ENCODE data around the gene SSX5. TPM values are rescaled to one million over a fixed set of nuclear protein-coding genes. Genes with fewer than 3 reads are reported as not detected.
"Not testable (repeated sequence)": the region's sequence is repeated elsewhere in the genome, so short reads cannot be mapped to it uniquely, and the experiment has no call there.

The SSX5 gene, protein sequence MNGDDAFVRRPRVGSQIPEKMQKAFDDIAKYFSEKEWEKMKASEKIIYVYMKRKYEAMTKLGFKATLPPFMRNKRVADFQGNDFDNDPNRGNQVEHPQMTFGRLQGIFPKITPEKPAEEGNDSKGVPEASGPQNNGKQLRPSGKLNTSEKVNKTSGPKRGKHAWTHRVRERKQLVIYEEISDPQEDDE
- total RNA-seq: not detected

DNA sequence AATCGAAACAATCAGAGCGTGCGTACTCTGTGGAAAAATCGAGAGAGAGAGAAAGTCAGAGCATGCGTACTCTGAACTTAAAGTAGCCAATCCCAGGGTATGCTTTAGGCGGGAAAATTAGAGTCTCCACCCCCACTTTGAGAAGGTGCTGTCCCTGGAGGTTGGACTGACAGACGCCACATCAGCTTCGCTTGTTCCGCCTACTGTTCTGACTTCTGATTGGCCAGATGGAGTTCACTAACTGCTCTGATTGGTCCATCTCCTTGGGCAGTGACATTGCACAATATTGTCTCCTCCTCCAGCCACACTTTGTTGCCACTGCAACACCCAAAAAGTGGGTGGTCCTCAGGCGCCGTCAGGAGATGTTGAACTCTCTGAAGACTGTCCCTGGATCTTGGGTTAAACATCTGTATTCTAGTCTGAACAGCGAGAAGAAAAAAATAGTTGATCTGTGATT lies at the start of gene SSX5:
SSX5 (minus strand) TSS at position 51 of the 457 bp plus-strand sequence. CDS start 1,437 bp downstream, outside the sequence.
- no peak for TF ChIP-seq POLR2A (IDR thresholded peaks at IDR 0.05)
- no peak for TF ChIP-seq POLR2AphosphoS5 (IDR thresholded peaks at IDR 0.05)
- TF ChIP-seq, protein P1, sequence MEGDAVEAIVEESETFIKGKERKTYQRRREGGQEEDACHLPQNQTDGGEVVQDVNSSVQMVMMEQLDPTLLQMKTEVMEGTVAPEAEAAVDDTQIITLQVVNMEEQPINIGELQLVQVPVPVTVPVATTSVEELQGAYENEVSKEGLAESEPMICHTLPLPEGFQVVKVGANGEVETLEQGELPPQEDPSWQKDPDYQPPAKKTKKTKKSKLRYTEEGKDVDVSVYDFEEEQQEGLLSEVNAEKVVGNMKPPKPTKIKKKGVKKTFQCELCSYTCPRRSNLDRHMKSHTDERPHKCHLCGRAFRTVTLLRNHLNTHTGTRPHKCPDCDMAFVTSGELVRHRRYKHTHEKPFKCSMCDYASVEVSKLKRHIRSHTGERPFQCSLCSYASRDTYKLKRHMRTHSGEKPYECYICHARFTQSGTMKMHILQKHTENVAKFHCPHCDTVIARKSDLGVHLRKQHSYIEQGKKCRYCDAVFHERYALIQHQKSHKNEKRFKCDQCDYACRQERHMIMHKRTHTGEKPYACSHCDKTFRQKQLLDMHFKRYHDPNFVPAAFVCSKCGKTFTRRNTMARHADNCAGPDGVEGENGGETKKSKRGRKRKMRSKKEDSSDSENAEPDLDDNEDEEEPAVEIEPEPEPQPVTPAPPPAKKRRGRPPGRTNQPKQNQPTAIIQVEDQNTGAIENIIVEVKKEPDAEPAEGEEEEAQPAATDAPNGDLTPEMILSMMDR (IDR thresholded peaks at IDR 0.05): no peak

DNA sequence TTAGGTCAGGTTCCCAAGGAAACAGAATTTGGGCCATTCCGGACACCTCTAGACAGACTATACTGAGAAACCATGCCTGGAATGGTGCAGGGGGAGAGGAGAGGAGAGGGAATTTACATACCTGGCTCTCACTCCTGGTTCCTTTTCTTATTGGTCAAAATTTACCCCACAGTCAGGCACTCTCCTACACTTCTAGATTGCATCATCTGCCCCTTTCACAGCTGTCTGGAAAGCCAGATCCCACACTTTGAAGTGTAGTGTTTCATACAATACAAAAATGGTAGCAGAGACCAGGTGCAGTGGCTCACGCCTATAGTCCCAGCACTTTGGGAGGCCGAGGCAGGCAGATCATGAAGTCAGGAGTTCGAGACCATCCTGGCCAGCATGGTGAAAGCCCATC lies 27.6 kb upstream of the SSX5 start:
- H3K4me1 ChIP-seq; H3K27ac ChIP-seq; H3K4me3 ChIP-seq; intact Hi-C loops (cut with DNase I; ENCODE audit: low total_unique reads); H3K36me3 ChIP-seq; DNase-seq (ENCODE audit: low spot score in 2 of 2); H3K27me3 ChIP-seq: not testable (repeated sequence)
- peaks cover 0 to 15% of the 10 kb centered on the region in 2 donors for H3K9me3 ChIP-seq

More for the DNA sequence above, at the start of gene SSX5:
- no peak within 1 kb of the TSS for H3K4me3 ChIP-seq
- no peak within 1 kb of the TSS for H3K27ac ChIP-seq
- no peaks in the 10 kb centered on the region for H3K36me3 ChIP-seq
- H3K9me3 ChIP-seq: no peaks in the 10 kb centered on the region
- no peak for DNase-seq (ENCODE audit: low spot score in 2 of 2)
- H3K4me1 ChIP-seq: no peaks in the 10 kb centered on the region
- intact Hi-C loops (cut with DNase I; ENCODE audit: low total_unique reads): no loop called here
- H3K27me3 ChIP-seq: peaks cover 0 to 8% of the 10 kb centered on the region in 2 donors

DNA sequence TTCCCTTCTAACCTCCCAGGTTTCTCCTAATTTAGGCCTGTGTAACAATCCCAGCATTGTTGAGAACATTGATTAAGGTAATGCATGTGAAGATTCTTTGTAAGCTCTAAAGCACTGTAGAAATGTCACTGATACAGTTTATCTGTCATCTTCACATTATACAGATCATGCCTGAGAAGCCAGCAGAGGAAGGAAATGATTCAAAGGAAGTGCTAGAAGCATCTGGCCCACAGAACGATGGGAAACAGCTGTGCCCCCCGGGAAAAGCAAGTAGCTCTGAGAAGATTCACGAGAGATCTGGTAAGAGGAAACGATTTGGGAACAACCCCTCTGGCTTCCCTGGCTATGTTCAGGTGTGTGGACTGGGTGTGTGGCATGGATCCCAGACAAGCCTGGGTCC lies 17.7 kb upstream of the SSX5 start:
- H3K9me3 ChIP-seq; H3K27ac ChIP-seq; intact Hi-C loops (cut with DNase I; ENCODE audit: low total_unique reads); H3K4me1 ChIP-seq; DNase-seq (ENCODE audit: low spot score in 2 of 2); H3K4me3 ChIP-seq; H3K36me3 ChIP-seq: not testable (repeated sequence)
- H3K27me3 ChIP-seq: peaks cover 0 to 21% of the 10 kb centered on the region in 2 donors

DNA sequence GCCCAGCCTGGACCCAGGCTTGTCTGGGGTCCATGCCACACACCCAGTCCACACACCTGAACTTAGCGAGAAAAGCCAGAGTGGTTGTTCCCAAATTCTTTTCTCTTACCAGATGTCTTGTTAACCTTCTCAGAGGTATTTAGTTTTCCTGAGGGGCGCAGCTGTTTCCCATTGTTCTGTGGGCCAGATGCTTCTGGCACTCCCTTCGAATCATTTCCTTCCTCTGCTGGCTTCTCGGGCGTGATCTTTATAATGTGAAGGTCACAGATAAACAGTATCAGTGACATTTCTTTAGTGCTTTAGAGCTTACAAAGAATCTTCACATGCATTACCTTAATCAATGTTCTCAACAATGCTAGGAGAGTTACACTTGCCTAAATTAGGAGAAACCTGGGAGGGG lies 6.6 kb downstream of the SSX5 start:
- H3K9me3 ChIP-seq; DNase-seq (ENCODE audit: low spot score in 2 of 2); H3K36me3 ChIP-seq; H3K27ac ChIP-seq; H3K4me1 ChIP-seq; intact Hi-C loops (cut with DNase I; ENCODE audit: low total_unique reads); H3K4me3 ChIP-seq: not testable (repeated sequence)
- peaks cover 0 to 11% of the 10 kb centered on the region in 2 donors for H3K27me3 ChIP-seq

DNA sequence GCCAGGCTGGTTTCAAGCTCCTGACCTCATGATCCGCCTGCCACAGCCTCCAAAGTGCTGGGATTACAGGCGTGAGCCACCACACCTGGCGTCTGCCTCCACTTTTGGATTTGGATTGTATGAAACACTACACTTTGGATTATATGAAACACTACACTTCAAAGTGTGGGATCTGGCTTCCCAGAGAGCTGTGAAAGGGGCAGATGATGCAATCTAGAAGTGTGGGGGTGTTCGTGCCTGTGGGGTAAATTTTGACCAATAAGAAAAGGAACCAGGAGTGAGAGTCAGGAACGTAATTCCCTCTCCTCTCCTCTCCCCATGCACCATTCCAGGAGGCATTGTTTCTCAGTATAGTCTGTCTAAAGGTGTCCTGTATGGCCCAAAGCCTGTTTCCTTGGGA lies 14.7 kb downstream of the SSX5 start:
- intact Hi-C loops (cut with DNase I; ENCODE audit: low total_unique reads); H3K9me3 ChIP-seq; H3K36me3 ChIP-seq; H3K4me1 ChIP-seq; DNase-seq (ENCODE audit: low spot score in 2 of 2); H3K27ac ChIP-seq; H3K4me3 ChIP-seq: not testable (repeated sequence)
- peaks cover 0 to 24% of the 10 kb centered on the region in 2 donors for H3K27me3 ChIP-seq

DNA sequence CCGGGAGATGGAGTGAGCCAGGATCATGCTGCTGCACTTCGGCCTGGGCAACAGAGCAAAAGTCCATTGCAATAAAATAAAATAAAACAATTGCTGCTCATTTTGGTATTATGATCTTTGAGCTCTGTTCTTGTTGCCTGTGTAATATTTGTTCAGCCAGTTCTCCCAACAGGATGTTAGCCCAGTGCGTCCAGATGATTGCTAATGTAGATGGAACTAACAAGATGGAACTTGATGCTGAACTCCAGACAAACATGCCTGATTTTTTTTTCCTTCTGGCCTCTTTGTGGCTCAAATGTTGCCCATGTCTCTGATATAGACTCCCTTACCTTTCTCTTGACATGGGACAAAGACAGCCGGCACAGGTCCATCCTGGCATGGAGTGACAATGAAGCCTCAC lies 15.8 kb downstream of the SSX5 start:
- peaks cover 0 to 23% of the 10 kb centered on the region in 2 donors for H3K27me3 ChIP-seq
- intact Hi-C loops (cut with DNase I; ENCODE audit: low total_unique reads): no loop called here
- H3K9me3 ChIP-seq: no peaks in the 10 kb centered on the region
- TF ChIP-seq, protein P1 (IDR thresholded peaks at IDR 0.05): no peak
- TF ChIP-seq POLR2AphosphoS5 (IDR thresholded peaks at IDR 0.05): no peak
- TF ChIP-seq POLR2A (IDR thresholded peaks at IDR 0.05): no peak
- no peaks in the 10 kb centered on the region for H3K36me3 ChIP-seq
- H3K27ac ChIP-seq: no peak overlapping the region
- no peak overlapping the region for H3K4me3 ChIP-seq
- DNase-seq (ENCODE audit: low spot score in 2 of 2): no peak
- no peaks in the 10 kb centered on the region for H3K4me1 ChIP-seq

DNA sequence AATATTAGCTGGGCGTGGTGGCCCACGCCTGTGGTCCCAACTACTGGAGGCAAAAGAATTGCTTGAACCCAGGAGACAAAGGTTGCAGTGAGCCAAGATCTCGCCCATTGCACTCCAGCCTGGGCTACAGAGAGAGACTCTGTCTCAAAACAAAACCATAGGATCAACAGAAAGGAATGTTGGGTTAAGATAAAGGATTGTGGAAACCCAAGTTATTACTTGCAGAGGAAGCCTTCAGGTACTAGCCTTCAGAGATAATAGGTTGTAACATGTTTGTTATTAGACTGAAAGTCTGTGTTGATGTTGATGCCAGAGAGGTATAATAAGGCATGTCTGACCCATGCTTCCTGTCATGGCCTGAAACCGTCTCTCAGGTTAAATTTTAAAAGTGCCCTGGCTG lies 16.9 kb downstream of the SSX5 start:
- no peak overlapping the region for H3K27ac ChIP-seq
- peaks cover 0 to 19% of the 10 kb centered on the region in 2 donors for H3K27me3 ChIP-seq
- no peak overlapping the region for H3K4me3 ChIP-seq
- H3K9me3 ChIP-seq: no peaks in the 10 kb centered on the region
- DNase-seq (ENCODE audit: low spot score in 2 of 2): no peak
- TF ChIP-seq, protein P1 (IDR thresholded peaks at IDR 0.05): no peak
- TF ChIP-seq POLR2A (IDR thresholded peaks at IDR 0.05) (no peak), POLR2AphosphoS5 (IDR thresholded peaks at IDR 0.05) (no peak)
- no peaks in the 10 kb centered on the region for H3K4me1 ChIP-seq
- H3K36me3 ChIP-seq: no peaks in the 10 kb centered on the region
- intact Hi-C loops (cut with DNase I; ENCODE audit: low total_unique reads): no loop called here

DNA sequence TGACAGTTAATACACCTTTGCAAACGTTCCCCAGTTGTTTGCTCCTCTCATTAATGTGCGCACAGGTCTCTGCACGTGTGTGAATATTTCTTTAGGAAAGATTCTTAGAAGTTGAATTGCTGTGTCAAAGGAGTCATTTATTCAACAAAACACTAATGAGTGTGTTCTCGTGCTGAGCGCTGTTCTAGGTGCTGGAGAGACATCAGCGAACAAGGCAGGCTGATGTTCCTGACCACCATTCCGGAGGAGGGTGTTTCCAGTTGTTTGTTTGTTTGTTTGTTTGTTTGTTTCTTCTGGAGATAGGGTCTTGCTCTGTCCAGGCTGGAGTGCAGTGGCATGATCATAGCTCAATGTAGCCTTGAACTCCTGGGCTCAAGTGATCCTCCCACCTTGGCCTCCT lies 30.3 kb downstream of the SSX5 start:
- DNase-seq (ENCODE audit: low spot score in 2 of 2); H3K4me1 ChIP-seq; intact Hi-C loops (cut with DNase I; ENCODE audit: low total_unique reads); H3K27ac ChIP-seq; H3K4me3 ChIP-seq; H3K9me3 ChIP-seq; H3K36me3 ChIP-seq: not testable (repeated sequence)
- H3K27me3 ChIP-seq: peaks cover 0 to 18% of the 10 kb centered on the region in 2 donors
